Measurements from ENCODE around the gene HSD3B1. TPM values are rescaled to one million over a fixed set of nuclear protein-coding genes. Genes with fewer than 3 reads are reported as not detected.
"Not testable (repeated sequence)": the region's sequence is repeated elsewhere in the genome, so short reads cannot be mapped to it uniquely, and the experiment has no call there.

HSD3B1 gene
- total RNA-seq, 1 experiment from 2014 or later, result 0.39 TPM

GRCh38 chr1:119550381-119550780, 43.4 kb downstream of the HSD3B1 start:
- Histone ChIP-seq H3K9me3 (ENCODE audit: insufficient read depth, low read depth) (no peaks in the 10 kb centered on the region), H3F3A (ENCODE audit: insufficient read depth, low read depth) (no peaks in the 10 kb centered on the region), H3K4me2 (no peak overlapping the region), H3K36me3 (ENCODE audit: low read depth) (no peaks in the 10 kb centered on the region), H3K4me3 (no peak overlapping the region), H3K27ac (no peak overlapping the region), H3K79me2 (ENCODE audit: low read depth) (no peaks in the 10 kb centered on the region), H3K4me1 (replicated peaks; ENCODE audit: insufficient read depth) (peaks cover 13% of the 10 kb centered on the region), H3K27me3 (ENCODE audit: insufficient read depth, low read depth) (no peaks in the 10 kb centered on the region), H2AFZ (no peak overlapping the region), H4K20me1 (ENCODE audit: insufficient read depth) (no peaks in the 10 kb centered on the region), H3K9me2 (ENCODE audit: insufficient read depth) (no peaks in the 10 kb centered on the region)
- no TSS peak for BruUV-seq (replicated peaks)
- POLR2A ChIA-PET (ENCODE audit: unreplicated experiment), result no interaction called here
- intact Hi-C loops (cut with micrococcal nuclease; ENCODE audit: unreplicated experiment), result no loop called here
- TF ChIP-seq CTCF (conservative IDR thresholded peaks at IDR 0.05) (no peak), EZH2 (IDR thresholded peaks at IDR 0.05; ENCODE audit: low read depth) (no peak)
- CTCF ChIA-PET, result interaction anchor here (0.7 kb wide), 1 partner anchor 626 kb away, joined by 3 read pairs; the partner anchor contains the start of gene SEC22B
- peak in 1 of 2 experiments; percentile 31 for DNase-seq

GRCh38 chr1:119551218-119551617, 44.2 kb downstream of the HSD3B1 start:
- H3K4me1 ChIP-seq (replicated peaks; ENCODE audit: insufficient read depth), result peaks cover 13% of the 10 kb centered on the region
- H3K9me3 ChIP-seq (ENCODE audit: insufficient read depth, low read depth), result no peaks in the 10 kb centered on the region
- POLR2A ChIA-PET (ENCODE audit: unreplicated experiment), result no interaction called here
- H3K79me2 ChIP-seq (ENCODE audit: low read depth), result no peaks in the 10 kb centered on the region
- no peak overlapping the region for H3K4me3 ChIP-seq
- peak in 1 of 2 experiments; percentile 15 for DNase-seq
- CTCF ChIA-PET, result interaction anchor here (0.5 kb wide), 1 partner anchor 321 kb away, joined by 4 read pairs; no protein-coding TSS in a partner anchor
- no peaks in the 10 kb centered on the region for H3K9me2 ChIP-seq (ENCODE audit: insufficient read depth)
- no peak overlapping the region for H3K4me2 ChIP-seq
- no peaks in the 10 kb centered on the region for H3K36me3 ChIP-seq (ENCODE audit: low read depth)
- no peaks in the 10 kb centered on the region for H4K20me1 ChIP-seq (ENCODE audit: insufficient read depth)
- no peak overlapping the region for H3K27ac ChIP-seq
- intact Hi-C loops (cut with micrococcal nuclease; ENCODE audit: unreplicated experiment), result no loop called here
- TF ChIP-seq CTCF (conservative IDR thresholded peaks at IDR 0.05) (no peak), EZH2 (IDR thresholded peaks at IDR 0.05; ENCODE audit: low read depth) (no peak)
- BruUV-seq (replicated peaks), result no TSS peak
- H2AFZ ChIP-seq, result no peak overlapping the region
- no peaks in the 10 kb centered on the region for H3K27me3 ChIP-seq (ENCODE audit: insufficient read depth, low read depth)
- H3F3A ChIP-seq (ENCODE audit: insufficient read depth, low read depth), result no peaks in the 10 kb centered on the region

DNA sequence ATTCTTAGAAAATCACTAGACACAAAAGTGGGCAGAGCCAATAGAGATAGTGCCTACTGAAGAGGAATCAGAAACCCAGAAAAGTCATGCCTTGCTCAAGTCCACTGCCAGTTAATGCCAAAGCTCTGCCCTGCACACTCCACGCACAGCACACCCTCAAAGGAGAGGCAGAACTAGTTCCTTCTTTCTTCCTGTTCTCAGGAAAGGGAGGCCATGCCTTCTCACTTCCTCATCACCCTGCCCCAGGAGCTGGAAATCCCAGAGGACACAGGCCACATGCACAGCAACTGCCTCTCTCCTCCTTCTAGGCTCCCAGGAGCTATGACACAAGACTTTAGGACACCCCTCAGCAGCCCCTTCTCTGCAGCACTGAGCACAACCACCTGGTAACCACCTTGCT, 45.6 kb downstream of the HSD3B1 start:
- H3F3A ChIP-seq (ENCODE audit: insufficient read depth, low read depth); BruUV-seq (replicated peaks); H4K20me1 ChIP-seq (ENCODE audit: insufficient read depth); CTCF ChIA-PET; H3K4me3 ChIP-seq; POLR2A ChIA-PET (ENCODE audit: unreplicated experiment); H3K79me2 ChIP-seq (ENCODE audit: low read depth); H3K9me3 ChIP-seq (ENCODE audit: insufficient read depth, low read depth); H3K9me2 ChIP-seq (ENCODE audit: insufficient read depth); DNase-seq; H3K27ac ChIP-seq; H2AFZ ChIP-seq; H3K4me2 ChIP-seq; H3K36me3 ChIP-seq (ENCODE audit: low read depth); H3K27me3 ChIP-seq (ENCODE audit: insufficient read depth, low read depth); intact Hi-C loops (cut with micrococcal nuclease; ENCODE audit: unreplicated experiment): not testable (repeated sequence)
- H3K4me1 ChIP-seq (replicated peaks; ENCODE audit: insufficient read depth), result peaks cover 13% of the 10 kb centered on the region

DNA sequence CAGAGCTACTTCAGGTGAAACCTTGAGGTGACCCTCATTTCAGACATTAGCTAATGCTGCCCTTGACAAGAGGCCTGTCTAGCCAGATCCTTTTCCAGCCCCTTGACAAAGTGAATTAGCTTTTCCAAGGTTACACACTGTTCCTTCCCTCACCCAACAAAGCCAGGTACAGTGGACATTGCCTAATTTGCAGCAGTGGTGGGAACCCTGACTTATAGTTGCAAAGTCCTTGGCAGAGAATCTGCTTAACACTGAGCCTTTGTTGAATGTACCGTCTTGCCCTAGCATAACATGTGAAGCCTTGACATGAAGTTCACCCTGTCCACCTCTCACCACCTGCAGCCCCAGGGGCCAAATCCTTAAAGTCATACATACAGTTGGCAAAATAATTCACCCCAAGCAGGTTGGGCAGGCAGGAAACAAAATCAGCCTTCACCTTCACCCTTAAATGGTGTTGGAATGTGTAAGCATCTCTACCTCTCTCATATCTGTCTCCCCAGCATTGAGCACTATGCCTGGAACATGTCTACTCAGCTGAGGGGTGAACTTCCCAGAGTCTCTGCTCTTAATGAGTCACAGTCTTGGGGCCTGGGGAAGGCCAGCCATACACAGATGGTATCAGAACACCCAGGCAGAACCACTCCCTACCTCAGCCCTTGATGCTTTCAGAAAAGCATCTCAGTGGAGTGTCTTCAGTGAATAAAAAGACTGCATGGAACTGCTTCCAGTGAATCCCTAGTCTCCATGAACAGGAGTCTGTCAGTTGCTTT, 46.5 kb downstream of the HSD3B1 start:
- H3K27me3 ChIP-seq (ENCODE audit: insufficient read depth, low read depth); H3F3A ChIP-seq (ENCODE audit: insufficient read depth, low read depth); intact Hi-C loops (cut with micrococcal nuclease; ENCODE audit: unreplicated experiment); H3K4me3 ChIP-seq; H2AFZ ChIP-seq; H3K9me2 ChIP-seq (ENCODE audit: insufficient read depth); CTCF ChIA-PET; H3K36me3 ChIP-seq (ENCODE audit: low read depth); BruUV-seq (replicated peaks); H4K20me1 ChIP-seq (ENCODE audit: insufficient read depth); H3K79me2 ChIP-seq (ENCODE audit: low read depth); POLR2A ChIA-PET (ENCODE audit: unreplicated experiment); H3K9me3 ChIP-seq (ENCODE audit: insufficient read depth, low read depth); H3K27ac ChIP-seq: not testable (repeated sequence)
- H3K4me1 ChIP-seq (replicated peaks; ENCODE audit: insufficient read depth), result peaks cover 13% of the 10 kb centered on the region
- DNase-seq, result peak; percentile 14 to 58
- peak overlapping the region; percentile 20; the same call in 1 of the 2 replicates for H3K4me2 ChIP-seq

All from PC-9 (cell line).